ENCODE measurements around the gene OSBPL5. TPM values are rescaled to one million over a fixed set of nuclear protein-coding genes. Genes with fewer than 3 reads are reported as not detected.

Gene OSBPL5
- total and polyA plus RNA-seq, 12 donors: 2.7 to 30.6 (median 20.7) TPM

GRCh38 chr11:3081386-3081751 is 83.7 kb downstream of the OSBPL5 start:
- WGBS, 4 donors: 84 to 90% (median 86%) methylated on average over 6 of the region's 6 CpGs
- intact Hi-C loops (cut with DNase I): no loop called here

GRCh38 chr11:3080733-3081385 is 84.3 kb downstream of the OSBPL5 start:
- H3K36me3 ChIP-seq (replicated peaks in 1 of 2): no peaks in the 10 kb centered on the region
- H3K4me1 ChIP-seq (replicated peaks in 1 of 2): no peaks in the 10 kb centered on the region
- H3K27ac ChIP-seq: no peak overlapping the region
- WGBS, 4 donors: 80 to 88% (median 82%) methylated on average over 13 of the region's 13 CpGs
- H3K27me3 ChIP-seq: no peaks in the 10 kb centered on the region
- no peaks in the 10 kb centered on the region for H3K9me3 ChIP-seq (replicated peaks in 1 of 3)
- TF ChIP-seq POLR2A (IDR thresholded peaks at IDR 0.05): no peak
- no peak for TF ChIP-seq CTCF (IDR thresholded peaks at IDR 0.05)
- intact Hi-C loops (cut with DNase I): no loop called here
- H3K4me3 ChIP-seq: no peak overlapping the region
- no peak for DNase-seq

More at GRCh38 chr11:3081386-3081751, 83.7 kb downstream of the OSBPL5 start:
- Histone ChIP-seq H3K4me1 (replicated peaks in 1 of 2) (no peaks in the 10 kb centered on the region), H3K4me3 (no peak overlapping the region), H3K27ac (no peak overlapping the region), H3K36me3 (replicated peaks in 1 of 2) (no peaks in the 10 kb centered on the region), H3K9me3 (replicated peaks in 1 of 3) (no peaks in the 10 kb centered on the region), H3K27me3 (no peaks in the 10 kb centered on the region)
- DNase-seq: no peak
- TF ChIP-seq POLR2A (IDR thresholded peaks at IDR 0.05) (no peak), CTCF (IDR thresholded peaks at IDR 0.05) (no peak)

- no peaks in the 10 kb centered on the region for H3K27me3 ChIP-seq
- H3K4me1 ChIP-seq (replicated peaks in 1 of 2): no peaks in the 10 kb centered on the region
- H3K27ac ChIP-seq: no peak overlapping the region
- no peak overlapping the region for H3K4me3 ChIP-seq
- no peak for DNase-seq
- intact Hi-C loops (cut with DNase I): no loop called here
- H3K36me3 ChIP-seq (replicated peaks in 1 of 2): no peaks in the 10 kb centered on the region
- no peaks in the 10 kb centered on the region for H3K9me3 ChIP-seq (replicated peaks in 1 of 3)
- TF ChIP-seq POLR2A (IDR thresholded peaks at IDR 0.05) (no peak), CTCF (IDR thresholded peaks at IDR 0.05) (no peak)
- WGBS, 4 donors: 80 to 94% (median 91%) methylated on average over 1 of the region's 1 CpG
Observed at GRCh38 chr11:3080104-3080503, 85.0 kb downstream of the OSBPL5 start.

- WGBS, 4 donors: 76 to 86% (median 81%) methylated on average over 16 of the region's 16 CpGs
- H3K4me1 ChIP-seq (replicated peaks in 1 of 2): no peaks in the 10 kb centered on the region
- H3K4me3 ChIP-seq: no peak overlapping the region
- no peak overlapping the region for H3K27ac ChIP-seq
- DNase-seq: no peak
- no peaks in the 10 kb centered on the region for H3K36me3 ChIP-seq (replicated peaks in 1 of 2)
- TF ChIP-seq CTCF (IDR thresholded peaks at IDR 0.05): no peak
- no peak for TF ChIP-seq POLR2A (IDR thresholded peaks at IDR 0.05)
- intact Hi-C loops (cut with DNase I): no loop called here
- no peaks in the 10 kb centered on the region for H3K9me3 ChIP-seq (replicated peaks in 1 of 3)
- H3K27me3 ChIP-seq: no peaks in the 10 kb centered on the region
Observed at GRCh38 chr11:3077846-3078440, 87.2 kb downstream of the OSBPL5 start.
